GM18511 (cell line): ENCODE measurements around the gene IFNA17.
"Not testable (repeated sequence)": the region's sequence is repeated elsewhere in the genome, so short reads cannot be mapped to it uniquely, and the experiment has no call there.

Source experiments
- ATAC-seq: cut with Tn5 transposase; IDR thresholded peaks from one replicate; pipeline ENCODE4 v1.9.1; 2021; ENCODE audit warnings: mild to moderate bottlenecking, moderate library complexity; ENCODE audit not compliant: unreplicated experiment

IFNA17 gene

GRCh38 chr9:21212160-21212559 is 15.9 kb downstream of the IFNA17 start:
- not testable (repeated sequence) for ATAC-seq

DNA sequence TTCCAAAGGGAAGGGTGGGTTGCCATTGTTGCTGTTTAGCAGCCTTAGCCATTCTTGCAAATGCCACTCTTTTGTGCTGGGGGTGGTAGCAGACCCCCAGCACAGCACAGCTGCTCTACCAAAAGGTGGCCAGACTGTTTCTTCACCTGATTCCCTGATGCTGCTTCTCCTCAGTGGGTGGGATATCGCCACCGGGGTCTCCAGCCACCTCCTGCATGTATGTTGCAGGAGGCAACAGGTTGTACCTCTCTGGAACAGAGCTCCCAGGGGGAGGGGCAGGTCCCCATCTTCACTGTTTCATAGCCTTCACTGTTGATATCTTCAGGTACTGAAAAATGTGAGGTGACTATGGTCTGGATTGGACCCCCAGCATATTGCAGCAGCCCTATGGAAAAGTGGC is 17.2 kb downstream of the IFNA17 start:
- ATAC-seq, result not testable (repeated sequence)

DNA sequence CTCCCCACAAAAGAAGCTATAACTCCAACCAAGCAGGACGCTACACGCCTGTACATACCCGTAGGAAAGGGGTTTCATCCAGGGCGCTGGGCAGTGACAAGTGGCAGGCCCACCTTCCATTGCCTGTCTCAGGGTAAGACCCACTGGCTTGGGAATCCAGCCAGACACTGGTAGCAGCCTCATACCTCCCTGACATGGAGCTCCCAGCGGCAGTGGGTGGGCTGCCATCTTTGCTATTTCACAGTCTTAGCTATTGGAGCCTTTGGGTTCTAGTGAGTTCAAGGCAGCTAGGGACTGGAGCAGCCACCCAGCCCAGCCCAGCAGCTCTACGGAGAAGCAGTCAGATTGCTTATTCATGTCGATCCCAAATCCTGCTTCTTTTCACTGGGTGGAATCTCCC is 17.7 kb downstream of the IFNA17 start:
- no peak for ATAC-seq

- not testable (repeated sequence) for ATAC-seq
Measured at GRCh38 chr9:21207043-21207442, 21.0 kb downstream of the IFNA17 start, which contains the start of gene IFNA10. Gene IFNA10 (minus strand): TSS chr9:21207143. CDS start chr9:21207097, 46 bp downstream.

DNA sequence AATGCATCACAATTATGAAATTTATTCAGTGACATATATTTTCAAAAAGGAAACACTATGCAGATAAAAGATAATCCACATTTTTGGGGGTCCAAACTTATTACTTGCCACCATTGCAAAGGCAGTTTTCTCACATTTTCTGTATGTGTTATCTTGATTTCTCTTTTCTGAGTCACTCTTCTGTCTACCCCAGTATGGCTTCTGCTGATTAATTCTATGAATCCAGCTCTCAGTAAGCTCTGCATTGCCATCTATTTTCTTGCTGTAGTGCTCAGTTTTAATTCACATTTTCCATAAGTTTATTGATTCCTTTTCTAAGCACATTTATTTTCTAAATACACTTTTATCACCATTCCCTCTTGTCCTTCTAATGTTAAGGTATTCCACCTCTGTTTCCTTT is 22.8 kb downstream of the IFNA17 start:
- no peak for ATAC-seq

- not testable (repeated sequence) for ATAC-seq
Measured at GRCh38 chr9:21202105-21202504, 25.9 kb downstream of the IFNA17 start, which contains the start of gene IFNA7. Gene IFNA7 (minus strand): TSS chr9:21202205. CDS start chr9:21202165, 40 bp downstream.

DNA sequence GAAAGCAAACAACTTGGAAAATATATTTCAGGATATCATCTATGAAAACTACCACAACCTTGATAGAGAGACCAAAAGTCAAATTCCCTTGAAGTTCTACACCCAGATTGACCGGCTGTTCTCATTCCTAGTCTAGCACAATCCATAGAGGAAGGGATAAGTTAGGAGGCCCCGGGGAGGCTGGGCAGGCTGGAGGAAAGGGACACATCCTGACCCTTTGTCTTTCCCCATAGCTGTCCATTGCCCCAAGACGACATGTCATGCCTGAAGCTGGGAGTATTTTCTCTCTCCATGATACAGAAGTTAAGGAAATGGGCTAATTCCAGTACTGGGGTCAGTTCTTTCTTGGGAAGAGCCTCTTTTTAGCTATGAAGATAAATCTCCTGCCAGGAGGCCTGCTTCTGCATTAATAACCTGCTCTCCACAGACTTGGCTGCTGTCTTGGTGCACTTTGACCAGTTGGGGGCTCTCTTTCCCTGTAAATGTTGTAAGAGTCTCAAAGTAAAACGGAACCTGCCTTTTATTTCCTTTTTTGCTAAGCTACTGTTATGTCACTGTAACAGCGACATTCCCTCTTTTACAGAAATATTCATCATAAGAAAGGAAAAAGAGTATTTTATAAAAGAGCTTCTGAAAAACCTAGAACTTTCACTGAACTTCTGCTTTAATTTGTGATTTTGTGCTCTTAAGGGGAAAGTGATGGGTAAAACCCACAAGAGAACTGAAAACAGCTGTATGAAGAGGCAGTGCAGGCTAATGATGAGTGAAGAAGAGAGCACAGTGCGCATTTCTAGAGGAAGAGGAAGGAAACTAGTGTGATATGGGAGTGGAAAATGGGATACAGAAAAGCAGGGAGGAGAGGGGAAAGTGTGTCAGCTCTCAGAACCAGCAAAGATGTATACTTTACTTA is 32.9 kb downstream of the IFNA17 start:
- peak; percentile 97 for ATAC-seq

DNA sequence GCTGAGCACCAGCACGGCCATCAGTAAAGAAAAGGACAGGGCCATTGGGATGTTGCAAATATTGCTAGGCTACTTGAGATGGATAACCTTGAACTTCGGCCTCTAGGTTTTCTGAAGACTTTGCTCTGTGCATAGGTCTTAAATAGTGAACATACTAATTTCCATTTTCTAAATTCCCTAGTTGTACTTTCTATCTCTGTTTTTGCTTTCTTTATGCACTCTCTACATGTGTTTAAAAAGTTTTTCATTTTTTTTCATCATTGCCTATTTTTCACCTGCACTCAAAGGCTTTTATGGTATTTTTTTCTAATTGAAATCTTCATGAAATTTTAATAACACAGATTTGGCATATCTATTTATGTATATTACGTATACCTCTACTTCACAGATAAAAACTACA is 40.5 kb downstream of the IFNA17 start, which contains the start of gene IFNA4:
TSS of gene IFNA4 (minus strand) at position 101 of the 400 bp plus-strand sequence. CDS start at position 45, 56 bp downstream.
- not testable (repeated sequence) for ATAC-seq

- ATAC-seq, result peak; percentile 97
Measured at GRCh38 chr9:21182810-21183736, 44.9 kb downstream of the IFNA17 start.
